ENCODE results near the gene SMIM3. TPM values are rescaled to one million over a fixed set of nuclear protein-coding genes. Genes with fewer than 3 reads are reported as not detected.

Gene SMIM3
- total and polyA plus RNA-seq, 10 of the 15 experiments (the other 5 are each of a cell fraction or from before 2014, with no cell fraction given) = 1.0 to 14.3 (median 7.7) TPM

DNA sequence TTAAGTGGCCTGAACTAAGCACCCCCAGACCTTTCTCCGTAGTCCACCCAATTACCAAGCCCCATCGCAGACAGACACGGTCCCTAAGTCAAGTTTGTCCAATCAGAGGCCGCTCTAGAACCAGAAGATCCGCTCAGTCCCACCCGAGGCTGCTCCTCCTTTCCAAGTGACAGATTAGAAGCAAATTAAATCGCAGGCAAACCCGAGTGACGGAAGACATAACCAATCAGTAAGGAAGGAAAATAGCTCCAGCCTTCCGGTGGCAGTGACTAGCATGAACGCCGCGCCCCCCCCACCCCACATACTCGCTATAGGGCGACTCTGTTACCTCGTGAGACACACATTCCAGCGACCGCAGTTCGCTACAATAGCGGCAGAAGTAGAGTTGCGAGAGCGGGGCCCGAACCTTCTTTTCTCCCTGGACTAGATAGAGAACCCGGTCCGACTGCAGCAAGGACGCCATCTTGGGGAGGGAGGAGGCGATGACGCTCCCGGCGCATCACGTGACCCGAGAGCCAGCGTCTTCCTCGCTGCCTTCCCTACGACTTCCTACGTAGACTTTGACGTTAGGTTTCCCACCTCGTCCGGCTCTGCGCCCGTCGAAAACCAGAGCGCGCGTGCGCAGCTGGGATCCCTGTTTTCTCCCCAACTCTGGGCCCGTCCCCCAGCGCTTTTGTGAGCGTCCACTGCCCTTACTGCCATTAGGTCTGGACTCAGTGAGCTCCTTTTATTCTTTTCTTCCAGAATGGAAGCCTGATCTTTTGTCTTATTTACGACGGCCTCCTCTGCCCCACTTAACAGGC lies 19.8 kb upstream of the SMIM3 start, which contains the start of gene DCTN4 (continued):
- no peak for TF ChIP-seq TCF3 (IDR thresholded peaks at IDR 0.05; ENCODE audit: borderline replicate concordance, insufficient read depth, low read depth, low read length)
- no peak for TF ChIP-seq SREBF1 (IDR thresholded peaks at IDR 0.05; ENCODE audit: low read length)
- no peak for TF ChIP-seq BMI1 (IDR thresholded peaks at IDR 0.05; ENCODE audit: borderline replicate concordance)
- peak; percentile 97 for TF ChIP-seq ASH2L (IDR thresholded peaks at IDR 0.05; ENCODE audit: borderline replicate concordance, low read depth)
- TF ChIP-seq POLR2A (IDR thresholded peaks at IDR 0.05; ENCODE audit: low read depth, low read length) = peak; percentile 91
- TF ChIP-seq, protein P1, sequence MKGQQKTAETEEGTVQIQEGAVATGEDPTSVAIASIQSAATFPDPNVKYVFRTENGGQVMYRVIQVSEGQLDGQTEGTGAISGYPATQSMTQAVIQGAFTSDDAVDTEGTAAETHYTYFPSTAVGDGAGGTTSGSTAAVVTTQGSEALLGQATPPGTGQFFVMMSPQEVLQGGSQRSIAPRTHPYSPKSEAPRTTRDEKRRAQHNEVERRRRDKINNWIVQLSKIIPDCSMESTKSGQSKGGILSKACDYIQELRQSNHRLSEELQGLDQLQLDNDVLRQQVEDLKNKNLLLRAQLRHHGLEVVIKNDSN (IDR thresholded peaks at IDR 0.05; ENCODE audit: borderline replicate concordance, extremely low read length, insufficient read depth, low read depth, low read length) = peak; percentile 96
- TF ChIP-seq KLF5 (IDR thresholded peaks at IDR 0.05; ENCODE audit: partially characterized antibody) = peak; percentile 84
- TF ChIP-seq, protein P2, sequence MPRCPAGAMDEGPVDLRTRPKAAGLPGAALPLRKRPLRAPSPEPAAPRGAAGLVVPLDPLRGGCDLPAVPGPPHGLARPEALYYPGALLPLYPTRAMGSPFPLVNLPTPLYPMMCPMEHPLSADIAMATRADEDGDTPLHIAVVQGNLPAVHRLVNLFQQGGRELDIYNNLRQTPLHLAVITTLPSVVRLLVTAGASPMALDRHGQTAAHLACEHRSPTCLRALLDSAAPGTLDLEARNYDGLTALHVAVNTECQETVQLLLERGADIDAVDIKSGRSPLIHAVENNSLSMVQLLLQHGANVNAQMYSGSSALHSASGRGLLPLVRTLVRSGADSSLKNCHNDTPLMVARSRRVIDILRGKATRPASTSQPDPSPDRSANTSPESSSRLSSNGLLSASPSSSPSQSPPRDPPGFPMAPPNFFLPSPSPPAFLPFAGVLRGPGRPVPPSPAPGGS (IDR thresholded peaks at IDR 0.05; ENCODE audit: borderline replicate concordance, insufficient read depth, low read depth, low read length, poor library complexity, severe bottlenecking) = no peak

DNA sequence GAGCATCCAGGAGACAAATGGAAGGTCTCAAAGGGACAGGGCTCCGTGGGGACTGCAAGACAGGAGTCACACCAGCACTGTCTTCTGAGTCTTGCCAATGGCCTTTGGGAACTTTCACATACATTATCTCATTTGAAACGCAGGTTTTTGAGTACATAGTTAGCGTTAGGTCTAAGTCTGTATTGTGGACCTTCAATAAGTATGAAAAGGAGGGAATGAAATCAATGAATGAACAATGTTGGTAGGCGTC lies 19.3 kb upstream of the SMIM3 start:
- no peaks in the 10 kb centered on the region for H3K9me3 ChIP-seq (replicated peaks; ENCODE audit: control insufficient read depth, insufficient read depth, low read length)
- H3K27ac ChIP-seq (ENCODE audit: control insufficient read depth, insufficient read depth) = peak overlapping the region; percentile 95
- FAIRE-seq (no peak), DNase-seq (ENCODE audit: low read depth, low spot score) (no peak), ATAC-seq (no peak)
- TF ChIP-seq SMARCA5 (IDR thresholded peaks at IDR 0.05) (peak; percentile 30; the same call in 1 of the 2 replicates), SREBF1 (IDR thresholded peaks at IDR 0.05; ENCODE audit: low read length) (no peak), EP300 (IDR thresholded peaks at IDR 0.05; ENCODE audit: borderline replicate concordance in 1 of 2, control insufficient read depth in 1 of 2, low read depth in 2 of 2, low read length in 2 of 2) (no peak)
- WGBS (ENCODE audit: insufficient coverage, insufficient replicate concordance, low lambda C conversion rate, missing lambda C conversion rate) = 99% methylated on average over 4 of the region's 4 CpGs
- in situ Hi-C loops (cut with MboI) = no loop called here
- H3K4me3 ChIP-seq = peak overlapping the region; percentile 95
- H3K4me2 ChIP-seq (ENCODE audit: control insufficient read depth, insufficient read depth) = peak overlapping the region; percentile 56
- peak overlapping the region; percentile 83; the same call in 1 of the 2 replicates for H3K9ac ChIP-seq (ENCODE audit: control insufficient read depth, insufficient read depth, low read length)
- peaks cover 0 to 8% of the 10 kb centered on the region in 2 experiments; a peak in 1 of 4 replicates for H3K36me3 ChIP-seq (ENCODE audit: control insufficient read depth in 2 of 2, insufficient read depth in 2 of 2, low read length in 1 of 2)
- CTCF ChIA-PET = interaction anchor here (1.1 to 3.6 kb wide), 4 partner anchors 19 to 493 kb away, joined by 4 to 19 read pairs (median 12); partner anchors contain the start of genes GM2A, RBM22 and SMIM3
- RAD21 ChIA-PET (ENCODE audit: unreplicated experiment) = interaction anchor here (1.1 to 1.6 kb wide), 2 partner anchors 22 to 25 kb away, joined by 3 read pairs; no protein-coding TSS in a partner anchor
- SMC1A ChIA-PET (ENCODE audit: uncharacterized antibody, unreplicated experiment) = interaction anchor here (1.1 to 4.3 kb wide), 7 partner anchors 9 to 370 kb away, joined by 3 to 20 read pairs (median 4); partner anchors contain the start of gene IRGM
- no peaks in the 10 kb centered on the region for H3K27me3 ChIP-seq (replicated peaks in 1 of 2; ENCODE audit: control insufficient read depth in 2 of 2, insufficient read depth in 2 of 2, low read length in 1 of 2)
- no peaks in the 10 kb centered on the region for H4K20me1 ChIP-seq (ENCODE audit: control insufficient read depth, insufficient read depth)
- BruUV-seq (replicated peaks) = TSS peak; percentile 93
- H3K79me2 ChIP-seq (ENCODE audit: control insufficient read depth, insufficient read depth, low read length) = peaks cover 29% of the 10 kb centered on the region
- peak overlapping the region; percentile 100 for H2AFZ ChIP-seq (ENCODE audit: control insufficient read depth, low read depth, low read length)
- intact Hi-C loops (cut with micrococcal nuclease; ENCODE audit: unreplicated experiment) = loop anchor here (2.0 kb wide), 1 partner anchor 22 kb away; no protein-coding TSS in a partner anchor
- H3K4me1 ChIP-seq (ENCODE audit: control insufficient read depth, insufficient read depth, low read length) = peaks cover 4% of the 10 kb centered on the region; the same call in 1 of the 2 replicates
- POLR2A ChIA-PET = interaction anchor here (1.1 to 2.1 kb wide), 3 partner anchors 9 to 272 kb away, joined by 3 to 4 read pairs (median 3); partner anchors contain the start of gene RBM22

Data from GM12878 (cell line).